Stimulated activated CD4-positive, alpha-beta T cell treated with anti-CD3 and anti-CD28 coated beads, TNF-alpha, amount 100 ng/mL, for 48 hours (primary cell): ENCODE data around the gene ATP10B.
"Not testable (repeated sequence)": the region's sequence is repeated elsewhere in the genome, so short reads cannot be mapped to it uniquely, and the experiment has no call there.

Experiments used
- DNase-seq, 3 donors: peaks; one replicate each; pipeline ENCODE4 v3.0.0-alpha.2; 2020; ENCODE audit warnings: low read depth in 3 of 3

Gene ATP10B

GRCh38 chr5:160760008-160760407, 92.0 kb downstream of the ATP10B start:
- no peak for DNase-seq

GRCh38 chr5:160757194-160757593, 94.8 kb downstream of the ATP10B start:
- no peak for DNase-seq

DNA sequence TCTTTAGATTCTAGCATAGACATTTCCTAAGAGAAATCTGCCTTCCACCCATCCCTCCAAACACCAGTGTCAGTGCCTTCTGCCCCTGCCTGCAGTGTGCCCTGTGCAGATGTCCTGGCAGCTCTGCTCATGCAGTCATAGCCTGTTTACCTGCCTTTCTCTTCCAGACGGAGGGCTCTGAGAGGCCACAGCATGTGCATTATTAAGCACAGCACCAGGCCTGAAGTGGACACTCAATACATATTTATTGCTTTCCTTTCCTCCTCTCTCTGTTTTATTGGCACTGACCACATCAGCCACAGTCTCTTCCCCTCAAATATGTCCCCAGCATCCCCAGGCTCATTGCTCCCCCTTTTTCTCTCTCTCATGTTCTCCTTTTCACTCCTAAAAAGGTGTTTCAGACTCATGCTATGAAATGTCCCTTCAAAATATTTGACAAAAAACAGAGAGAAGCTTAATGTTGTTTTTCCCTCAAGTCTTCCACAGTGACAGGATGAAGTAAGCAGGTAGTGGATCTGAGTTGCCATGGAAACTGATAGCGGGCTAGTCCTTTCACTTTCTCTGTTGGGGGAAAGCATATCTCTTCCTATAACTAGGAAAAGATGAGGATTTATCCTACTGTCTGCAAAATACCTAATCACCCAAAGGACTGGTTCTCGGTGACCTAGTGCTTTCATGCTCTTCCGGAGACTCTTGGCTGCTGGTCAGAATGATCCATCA, 100.9 kb downstream of the ATP10B start:
- DNase-seq, result no peak

DNA sequence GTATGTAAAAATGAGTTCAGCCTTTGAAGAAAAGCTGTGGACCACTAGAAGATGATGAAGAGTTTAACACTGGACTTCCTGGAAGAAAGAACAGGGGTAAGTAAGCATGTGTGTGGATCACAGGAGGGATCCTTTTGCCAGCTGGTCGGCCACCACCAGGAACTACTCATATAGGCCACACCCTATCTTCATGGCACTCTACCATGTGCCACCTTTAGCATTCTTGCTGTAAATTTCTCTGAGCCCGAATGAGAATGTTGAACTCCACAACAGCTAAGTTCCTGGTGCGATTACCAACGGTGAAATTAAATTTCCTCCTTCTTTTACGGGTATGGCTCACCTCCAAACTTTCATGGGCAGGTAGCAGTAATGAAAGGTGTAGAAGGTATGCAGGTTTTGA, 102.3 kb downstream of the ATP10B start:
- no peak for DNase-seq

DNA sequence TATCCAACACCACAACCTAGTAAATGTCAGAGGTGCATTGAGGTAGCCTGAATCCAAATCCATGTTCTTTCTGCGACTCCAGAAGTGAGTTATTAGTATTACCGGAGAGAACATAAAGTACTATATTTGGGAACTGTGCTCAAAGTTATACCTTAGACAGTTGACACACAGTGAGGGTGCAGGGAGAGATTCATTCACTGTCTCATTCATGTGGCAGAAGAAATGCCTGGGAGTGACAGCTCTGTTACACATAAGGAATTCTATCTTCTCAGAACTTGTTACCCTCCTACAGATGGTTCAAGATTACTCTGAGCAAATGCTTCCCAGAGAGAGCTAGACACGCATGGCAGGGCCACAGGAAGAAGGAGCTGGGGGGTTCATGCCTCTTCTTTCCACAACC, 103.0 kb downstream of the ATP10B start:
- DNase-seq, result no peak

DNA sequence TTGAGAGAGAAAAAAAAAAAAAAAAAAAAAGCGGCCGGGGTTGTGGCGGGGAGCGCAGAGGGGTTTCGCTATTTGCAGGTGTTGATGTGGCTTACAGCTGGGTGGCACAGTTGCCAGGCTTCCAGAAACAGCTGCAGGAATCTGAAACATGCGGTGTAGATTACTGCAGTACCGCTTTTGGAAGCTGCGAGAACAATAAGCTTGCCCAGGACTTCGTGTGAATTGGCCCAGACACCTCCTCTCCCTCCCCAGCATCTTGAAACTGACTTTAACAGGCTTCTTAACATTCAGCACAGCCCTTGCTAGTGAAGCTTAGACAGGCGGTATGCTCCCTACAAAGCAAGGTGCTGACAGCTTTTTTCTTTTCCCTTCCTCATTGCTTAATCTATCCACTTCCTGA, 104.0 kb downstream of the ATP10B start:
- no peak for DNase-seq

DNA sequence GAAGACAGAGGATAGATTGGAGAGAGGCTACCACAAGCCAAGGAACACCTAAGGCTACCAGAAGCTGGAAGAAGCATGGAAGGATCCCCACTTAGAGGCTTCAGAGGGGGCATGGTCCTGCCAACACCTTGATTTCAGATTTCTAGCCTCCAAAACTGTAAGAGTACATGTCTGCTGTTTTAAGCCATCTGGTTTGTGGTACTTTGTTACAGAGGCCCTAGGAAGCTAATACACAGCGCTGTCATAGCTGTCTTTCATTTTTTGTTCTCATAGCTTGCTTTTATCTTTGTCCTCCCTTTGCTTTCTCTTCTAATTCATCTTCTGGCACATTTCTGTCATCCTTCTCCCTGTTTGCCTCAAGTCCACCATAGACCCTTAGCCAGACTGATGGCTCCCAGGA, 104.5 kb downstream of the ATP10B start:
- DNase-seq, result no peak

GRCh38 chr5:160744268-160745101, 107.5 kb downstream of the ATP10B start:
- no peak for DNase-seq

GRCh38 chr5:160743027-160743426, 109.0 kb downstream of the ATP10B start:
- no peak for DNase-seq

DNA sequence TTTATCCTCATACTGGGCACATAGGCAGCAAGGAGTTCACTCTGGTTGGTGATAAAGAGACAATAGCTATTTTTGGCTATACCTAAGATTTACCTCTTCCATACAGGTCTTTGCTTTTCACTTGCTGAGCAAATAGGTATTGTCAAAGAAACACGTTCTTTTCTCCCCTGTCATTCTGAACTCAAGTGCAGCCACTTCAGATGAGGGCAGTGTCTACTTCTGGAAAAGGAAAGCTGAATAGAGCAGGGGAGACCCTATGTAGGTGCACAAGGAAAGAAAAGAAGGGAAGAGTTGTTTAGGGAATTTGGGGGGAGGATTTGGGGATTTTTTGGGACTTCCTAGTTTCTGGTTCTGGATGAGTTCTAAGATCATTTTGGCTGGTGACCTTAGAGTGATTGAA, 109.6 kb downstream of the ATP10B start:
- DNase-seq, result no peak

- no peak for DNase-seq
Measured at GRCh38 chr5:160727296-160727997, 124.6 kb downstream of the ATP10B start.

DNA sequence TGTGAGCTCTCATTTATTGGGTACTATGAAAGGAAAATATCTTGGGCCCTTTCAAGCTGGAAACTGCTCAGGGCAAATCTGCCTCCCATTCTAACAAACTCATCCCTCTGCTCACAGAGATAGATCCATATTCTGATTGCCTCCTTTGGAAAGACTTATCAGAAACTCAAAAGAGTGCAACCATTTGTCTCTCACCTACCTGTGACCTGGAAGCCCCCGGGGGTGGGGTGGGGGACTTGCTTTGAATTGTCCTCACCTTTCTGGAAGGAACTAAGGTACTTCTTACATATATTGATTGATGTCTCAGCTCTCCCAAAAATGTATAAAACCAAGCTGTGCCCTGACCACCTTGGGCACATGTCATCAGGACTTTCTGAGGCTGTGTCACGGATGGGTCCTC, 125.3 kb downstream of the ATP10B start:
- DNase-seq, result no peak

DNA sequence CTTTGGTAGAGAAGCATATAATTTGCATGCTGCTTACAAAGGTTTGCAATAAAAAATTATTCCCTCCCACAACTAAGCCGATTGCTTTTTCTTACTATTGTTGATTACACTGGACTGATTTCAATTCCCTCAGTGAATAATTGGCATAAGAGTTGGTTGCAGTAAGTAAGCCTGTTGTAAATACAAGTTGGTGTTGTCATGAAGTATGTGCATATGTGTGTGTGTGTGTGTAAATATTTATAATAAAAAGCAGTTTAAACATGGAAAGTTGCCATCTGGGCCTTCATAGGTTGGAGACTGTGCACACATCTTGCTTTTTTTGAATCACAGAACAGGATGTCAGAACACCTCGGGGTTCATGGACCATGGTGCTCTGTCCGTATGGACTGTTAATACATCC, 131.2 kb downstream of the ATP10B start:
- DNase-seq, result no peak

DNA sequence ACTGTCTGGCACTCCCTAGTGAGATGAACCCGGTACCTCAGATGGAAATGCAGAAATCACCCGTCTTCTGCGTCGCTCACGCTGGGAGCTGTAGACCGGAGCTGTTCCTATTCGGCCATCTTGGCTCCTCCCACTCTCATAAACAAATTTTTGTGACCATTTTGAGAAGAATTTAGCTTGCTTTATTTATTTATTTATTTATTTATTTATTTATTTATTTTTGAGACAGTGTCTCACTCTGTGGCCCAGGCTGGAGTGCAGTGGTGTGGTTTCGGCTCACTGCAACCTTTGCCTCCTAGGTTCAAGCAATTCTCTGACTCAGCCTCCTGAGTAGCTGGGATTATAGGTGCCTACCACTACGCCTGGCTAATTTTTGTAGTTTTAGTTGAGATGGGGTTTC, 136.5 kb downstream of the ATP10B start:
- DNase-seq, result not testable (repeated sequence)

GRCh38 chr5:160703547-160704189, 148.3 kb downstream of the ATP10B start:
- DNase-seq, result no peak

GRCh38 chr5:160702934-160703333, 149.1 kb downstream of the ATP10B start:
- no peak for DNase-seq

DNA sequence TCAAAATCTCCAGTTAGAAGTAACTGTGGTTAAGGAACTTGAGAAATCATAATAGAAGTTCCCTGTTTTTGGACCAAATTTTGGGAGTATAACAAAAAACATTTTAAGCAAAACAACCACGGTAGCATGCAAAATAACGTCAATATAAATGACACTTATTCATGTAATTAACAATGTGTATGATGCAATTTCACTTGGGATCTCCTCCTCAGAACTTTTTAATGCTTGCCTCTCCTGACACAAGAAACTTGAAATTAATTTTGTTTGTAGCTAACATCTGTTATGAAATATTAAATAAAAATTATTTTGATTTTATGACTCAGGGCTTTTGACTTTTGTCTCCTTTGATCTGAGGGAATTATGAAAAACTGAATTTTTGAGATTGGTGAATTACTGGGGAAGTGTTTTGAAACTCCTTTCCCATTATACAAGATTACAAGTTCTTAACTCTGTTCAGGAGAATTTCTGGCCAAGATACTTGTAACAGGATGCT, 149.7 kb downstream of the ATP10B start:
- DNase-seq, result no peak

DNA sequence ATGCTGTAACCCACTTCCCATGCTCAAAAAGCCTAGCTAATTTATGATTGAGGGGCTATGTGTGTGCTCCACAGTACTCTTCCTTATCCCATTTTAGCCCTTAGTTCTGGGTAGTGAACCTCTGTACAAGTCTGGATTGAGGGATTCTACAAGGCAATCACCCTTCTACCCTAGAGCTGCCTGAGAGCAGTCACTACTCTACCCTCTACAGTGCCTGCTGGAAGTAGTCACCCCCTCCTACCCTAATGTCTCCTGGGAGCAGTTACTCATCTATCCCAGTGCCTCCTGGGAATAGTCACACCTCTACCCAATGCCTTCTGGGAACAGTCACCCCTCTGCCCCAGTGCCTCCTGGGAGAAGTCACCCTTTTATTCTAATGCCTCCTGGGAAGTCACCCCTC, 150.6 kb downstream of the ATP10B start:
- DNase-seq, result no peak

DNA sequence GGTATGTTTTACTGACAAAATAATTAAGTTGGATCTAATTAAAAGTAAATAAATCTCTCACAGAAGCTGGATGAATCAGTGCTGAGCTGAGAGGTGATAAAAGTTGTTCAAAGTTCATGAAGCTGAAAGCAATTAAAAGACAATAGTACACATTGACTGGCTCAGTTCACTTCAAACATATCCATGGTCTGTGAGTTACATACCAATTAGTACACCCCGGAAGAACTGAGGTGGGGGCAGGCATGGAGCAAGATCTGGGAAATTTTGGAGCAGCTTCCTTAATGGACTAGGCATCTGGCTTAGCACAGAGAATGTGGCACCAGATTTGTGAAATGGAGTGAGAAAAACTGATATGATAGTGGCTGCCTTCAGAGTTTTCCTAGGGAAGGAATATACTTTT, 152.7 kb downstream of the ATP10B start:
- no peak for DNase-seq

- no peak for DNase-seq
Measured at GRCh38 chr5:160697281-160697680, 154.7 kb downstream of the ATP10B start.

DNA sequence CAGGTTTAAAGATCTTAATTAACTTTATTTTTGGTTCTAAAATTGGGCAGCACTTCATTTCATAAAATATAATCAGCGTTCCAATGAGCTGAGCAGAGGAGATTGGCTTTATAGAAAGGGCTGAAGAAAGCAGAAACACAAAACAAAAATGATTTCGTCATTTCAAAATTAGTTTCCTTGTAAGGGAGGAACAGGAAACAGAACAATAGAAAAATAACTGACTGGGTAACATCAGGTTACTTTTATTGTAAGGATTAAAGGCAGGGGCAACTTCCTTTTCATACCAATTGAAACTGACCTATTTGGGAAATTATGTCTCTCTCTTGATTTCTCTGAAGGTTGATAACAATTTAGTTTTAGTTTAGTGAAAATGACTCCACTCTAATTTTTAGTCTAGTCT, 157.1 kb downstream of the ATP10B start:
- DNase-seq, result no peak
